ENCODE results near the gene STPG1. TPM values are rescaled to one million over a fixed set of nuclear protein-coding genes. Genes with fewer than 3 reads are reported as not detected.

Gene STPG1
- polyA plus RNA-seq, 1 donor (not counting 4 experiments of a cell fraction or from before 2014, with no cell fraction given): 16.6 TPM

GRCh38 chr1:24381256-24381655, 32.3 kb downstream of the STPG1 start:
- no peak for TF ChIP-seq CTCF (optimal IDR thresholded peaks at IDR 0.05 in 1 of 3, IDR thresholded peaks at IDR 0.05 in 1 of 3, conservative IDR thresholded peaks at IDR 0.05 in 1 of 3; ENCODE audit: extremely low read depth in 1 of 3, insufficient read depth in 2 of 3, low read length in 3 of 3)
- TF ChIP-seq EZH2 (IDR thresholded peaks at IDR 0.05; ENCODE audit: low read length): no peak
- Histone ChIP-seq H3K9me1 (ENCODE audit: control insufficient read depth, extremely low read depth, insufficient read depth, low read length) (peaks cover 4% of the 10 kb centered on the region), H3K79me2 (ENCODE audit: control insufficient read depth, insufficient read depth, low read length) (no peaks in the 10 kb centered on the region), H3K4me3 (ENCODE audit: control insufficient read depth in 2 of 3, extremely low read depth in 1 of 3, insufficient read depth in 2 of 3, low read depth in 1 of 3, low read length in 3 of 3) (no peak overlapping the region), H3K4me2 (ENCODE audit: control insufficient read depth, extremely low read depth, insufficient read depth, low read depth, low read length) (no peak overlapping the region), H3K27me3 (ENCODE audit: control insufficient read depth, extremely low read depth, insufficient read depth, low read length) (no peaks in the 10 kb centered on the region), H4K20me1 (ENCODE audit: control insufficient read depth, extremely low read depth, insufficient read depth, low read length) (no peaks in the 10 kb centered on the region), H3K9me3 (ENCODE audit: control insufficient read depth, low read depth, low read length) (no peaks in the 10 kb centered on the region), H3K27ac (ENCODE audit: control insufficient read depth, insufficient read depth, low read length) (no peak overlapping the region), H3K36me3 (ENCODE audit: control insufficient read depth in 2 of 2, extremely low read depth in 1 of 2, insufficient read depth in 2 of 2, low read length in 2 of 2) (peaks cover 4 to 20% of the 10 kb centered on the region in 2 experiments), H3K4me1 (ENCODE audit: control insufficient read depth, extremely low read depth, insufficient read depth, low read length) (peaks cover 51% of the 10 kb centered on the region), H2AFZ (ENCODE audit: control insufficient read depth, low read length) (no peak overlapping the region), H3K9ac (ENCODE audit: control insufficient read depth, extremely low read depth, insufficient read depth, low read length) (no peak overlapping the region)
- dilution Hi-C loops (cut with MboI; ENCODE audit: extremely low pct_ligation_motif_present, low sequenced_read_pairs): no loop called here
- FAIRE-seq: no peak
- no peak for DNase-seq (ENCODE audit: low read depth, low spot score)

GRCh38 chr1:24380508-24380907, 33.1 kb downstream of the STPG1 start:
- H4K20me1 ChIP-seq (ENCODE audit: control insufficient read depth, extremely low read depth, insufficient read depth, low read length): no peaks in the 10 kb centered on the region
- H3K9ac ChIP-seq (ENCODE audit: control insufficient read depth, extremely low read depth, insufficient read depth, low read length): peak overlapping the region; percentile 52
- FAIRE-seq: peak; percentile 43
- peaks cover 44% of the 10 kb centered on the region for H3K4me1 ChIP-seq (ENCODE audit: control insufficient read depth, extremely low read depth, insufficient read depth, low read length)
- no peak for DNase-seq (ENCODE audit: low read depth, low spot score)
- dilution Hi-C loops (cut with MboI; ENCODE audit: extremely low pct_ligation_motif_present, low sequenced_read_pairs): no loop called here
- peak overlapping the region; percentile 87 for H3K4me2 ChIP-seq (ENCODE audit: control insufficient read depth, extremely low read depth, insufficient read depth, low read depth, low read length)
- peak overlapping the region; percentile 82 for H3K27ac ChIP-seq (ENCODE audit: control insufficient read depth, insufficient read depth, low read length)
- H3K27me3 ChIP-seq (ENCODE audit: control insufficient read depth, extremely low read depth, insufficient read depth, low read length): no peaks in the 10 kb centered on the region
- H3K79me2 ChIP-seq (ENCODE audit: control insufficient read depth, insufficient read depth, low read length): no peaks in the 10 kb centered on the region
- peaks cover 4 to 20% of the 10 kb centered on the region in 2 experiments for H3K36me3 ChIP-seq (ENCODE audit: control insufficient read depth in 2 of 2, extremely low read depth in 1 of 2, insufficient read depth in 2 of 2, low read length in 2 of 2)
- no peak for TF ChIP-seq EZH2 (IDR thresholded peaks at IDR 0.05; ENCODE audit: low read length)
- TF ChIP-seq CTCF (optimal IDR thresholded peaks at IDR 0.05 in 1 of 3, IDR thresholded peaks at IDR 0.05 in 1 of 3, conservative IDR thresholded peaks at IDR 0.05 in 1 of 3; ENCODE audit: extremely low read depth in 1 of 3, insufficient read depth in 2 of 3, low read length in 3 of 3): no peak
- peaks cover 4% of the 10 kb centered on the region for H3K9me1 ChIP-seq (ENCODE audit: control insufficient read depth, extremely low read depth, insufficient read depth, low read length)
- H2AFZ ChIP-seq (ENCODE audit: control insufficient read depth, low read length): no peak overlapping the region
- no peaks in the 10 kb centered on the region for H3K9me3 ChIP-seq (ENCODE audit: control insufficient read depth, low read depth, low read length)
- H3K4me3 ChIP-seq (ENCODE audit: control insufficient read depth in 2 of 3, extremely low read depth in 1 of 3, insufficient read depth in 2 of 3, low read depth in 1 of 3, low read length in 3 of 3): peak overlapping the region in 1 of 3 experiments; percentile 2
